Stimulated activated memory B cell treated with anti-CD40 and anti-IgM and Interleukin-4, amounts not matched to agents 10 μg/mL and 1 μg/mL and 100 μg/mL, for 72 hours (primary cell): Measurements from ENCODE around the gene ZNF496.
"Not testable (repeated sequence)": the region's sequence is repeated elsewhere in the genome, so short reads cannot be mapped to it uniquely, and the experiment has no call there.

Experiments
- ATAC-seq: fragments of 150-1000 bp; cut with Tn5 transposase; 2 replicates; pipeline ENCODE4 v1.10.0; 2021
- H3K27ac Mint-ChIP-seq: one replicate; pipeline ENCODE4 v1.8.0; 2022; ENCODE audit warnings: mild to moderate bottlenecking, mixed read lengths
- H3K27me3 Mint-ChIP-seq: one replicate; pipeline ENCODE4 v1.8.0; 2022; ENCODE audit warnings: mixed read lengths
- H3K36me3 Mint-ChIP-seq: one replicate; pipeline ENCODE4 v1.8.0; 2022; ENCODE audit warnings: mixed read lengths
- H3K4me1 Mint-ChIP-seq: one replicate; pipeline ENCODE4 v1.8.0; 2022; ENCODE audit warnings: mixed read lengths
- H3K4me3 Mint-ChIP-seq: one replicate; pipeline ENCODE4 v1.8.0; 2022; ENCODE audit warnings: mild to moderate bottlenecking, moderate library complexity, mixed read lengths
- H3K9me3 Mint-ChIP-seq: one replicate; pipeline ENCODE4 v1.8.0; 2022; ENCODE audit warnings: mixed read lengths

ZNF496 gene

GRCh38 chr1:247270003-247270402 is 61.7 kb downstream of the ZNF496 start:
- Mint-ChIP-seq H3K27ac (no peak overlapping the region), H3K36me3 (peaks cover 5% of the 10 kb centered on the region), H3K9me3 (peaks cover 14% of the 10 kb centered on the region), H3K4me3 (no peak overlapping the region), H3K27me3 (peaks cover 12% of the 10 kb centered on the region), H3K4me1 (no peaks in the 10 kb centered on the region)
- ATAC-seq, result no peak

- H3K27me3 Mint-ChIP-seq, result peaks cover 20% of the 10 kb centered on the region
- H3K9me3 Mint-ChIP-seq, result peaks cover 14% of the 10 kb centered on the region
- H3K36me3 Mint-ChIP-seq, result peaks cover 5% of the 10 kb centered on the region
- ATAC-seq, result no peak
- H3K4me3 Mint-ChIP-seq, result no peak overlapping the region
- H3K27ac Mint-ChIP-seq, result no peak overlapping the region
- H3K4me1 Mint-ChIP-seq, result no peaks in the 10 kb centered on the region
Observed at GRCh38 chr1:247269133-247269532, 62.5 kb downstream of the ZNF496 start.

DNA sequence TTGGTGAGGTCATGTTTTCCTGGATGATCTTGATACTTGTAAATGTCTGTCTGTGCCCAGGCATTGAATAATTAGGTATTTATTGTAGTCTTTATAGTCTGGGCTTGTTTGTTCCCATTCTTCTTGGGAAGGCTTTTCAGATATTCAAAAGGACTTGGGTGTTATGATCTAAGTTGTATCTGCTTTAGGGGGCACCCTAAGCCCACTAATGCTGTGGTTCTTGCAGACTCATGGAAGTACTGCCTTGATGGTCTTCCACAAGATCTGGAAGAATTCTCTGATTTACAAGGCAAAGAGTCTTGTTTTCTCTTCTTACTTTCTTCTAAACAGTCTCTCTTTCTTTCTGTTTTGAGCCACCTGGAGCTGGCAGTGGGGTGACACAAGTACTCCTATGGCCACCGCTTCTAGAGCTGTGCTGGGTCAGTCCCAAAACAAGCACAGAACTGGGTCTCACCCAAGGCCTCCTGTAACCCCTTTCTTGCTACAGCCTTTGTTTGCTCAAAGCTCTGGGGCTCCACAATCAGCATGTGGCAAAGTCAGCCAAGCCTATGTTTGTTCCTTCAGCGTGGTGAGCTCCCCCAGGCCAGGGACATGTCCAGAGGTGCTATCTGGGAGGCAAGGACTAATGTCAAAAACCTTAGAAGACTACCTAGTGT is 63.1 kb downstream of the ZNF496 start:
- peaks cover 5% of the 10 kb centered on the region for H3K36me3 Mint-ChIP-seq
- no peak overlapping the region for H3K27ac Mint-ChIP-seq
- peaks cover 22% of the 10 kb centered on the region for H3K27me3 Mint-ChIP-seq
- H3K4me3 Mint-ChIP-seq, result no peak overlapping the region
- no peak for ATAC-seq
- no peaks in the 10 kb centered on the region for H3K4me1 Mint-ChIP-seq
- peaks cover 16% of the 10 kb centered on the region for H3K9me3 Mint-ChIP-seq

DNA sequence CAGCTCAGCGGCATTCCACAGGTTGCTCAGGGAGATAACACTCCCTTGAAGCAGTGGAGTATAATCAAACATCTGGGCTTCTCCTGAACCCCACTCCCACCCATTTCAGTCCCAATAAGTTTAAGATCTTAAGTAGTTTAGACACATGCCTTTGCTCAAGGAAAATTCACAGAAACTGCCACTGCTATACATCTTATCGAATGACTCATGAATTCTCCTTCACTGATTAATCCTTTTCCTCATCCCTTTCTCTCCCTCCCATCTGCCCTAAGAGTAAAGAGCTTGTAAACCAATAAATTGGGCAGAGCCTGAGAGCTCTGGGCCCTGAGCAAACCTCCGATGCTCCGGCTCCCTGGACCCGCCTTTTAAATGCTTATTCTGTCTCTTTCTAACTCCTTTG is 65.6 kb downstream of the ZNF496 start:
- Mint-ChIP-seq H3K4me3 (no peak overlapping the region), H3K9me3 (peaks cover 18% of the 10 kb centered on the region), H3K27ac (no peak overlapping the region), H3K4me1 (no peaks in the 10 kb centered on the region), H3K27me3 (peaks cover 22% of the 10 kb centered on the region), H3K36me3 (peaks cover 5% of the 10 kb centered on the region)
- ATAC-seq, result no peak

GRCh38 chr1:247255772-247256171 is 75.9 kb downstream of the ZNF496 start, which contains the start of gene VN1R5:
TSS of gene VN1R5 (plus strand) at chr1:247256072.
- not testable (repeated sequence) for H3K36me3 Mint-ChIP-seq, H3K27me3 Mint-ChIP-seq, H3K4me3 Mint-ChIP-seq, H3K27ac Mint-ChIP-seq, ATAC-seq, H3K4me1 Mint-ChIP-seq
- H3K9me3 Mint-ChIP-seq, result peaks cover 11% of the 10 kb centered on the region

DNA sequence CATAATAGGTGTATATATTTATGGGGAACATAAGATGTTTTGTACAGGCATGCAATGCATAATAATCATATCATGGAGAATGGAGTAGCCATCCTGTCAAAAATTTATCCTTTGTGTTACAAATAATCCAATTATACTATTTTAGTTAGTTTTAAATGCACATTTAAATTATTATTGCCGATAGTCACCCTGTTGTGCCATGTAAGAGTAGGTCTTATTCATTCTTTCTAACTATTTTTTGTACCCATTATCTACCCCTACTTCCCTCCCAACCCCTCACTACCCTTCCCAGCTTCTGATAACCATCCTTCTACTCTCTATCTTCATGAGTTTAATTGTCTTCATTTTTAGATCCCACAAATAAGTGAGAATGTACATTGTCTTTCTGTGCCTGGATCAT is 84.1 kb downstream of the ZNF496 start:
- peaks cover 6% of the 10 kb centered on the region for H3K27me3 Mint-ChIP-seq
- no peak overlapping the region for H3K4me3 Mint-ChIP-seq
- H3K27ac Mint-ChIP-seq, result no peak overlapping the region
- H3K4me1 Mint-ChIP-seq, result no peaks in the 10 kb centered on the region
- H3K9me3 Mint-ChIP-seq, result peaks cover 21% of the 10 kb centered on the region
- no peak for ATAC-seq
- H3K36me3 Mint-ChIP-seq, result no peaks in the 10 kb centered on the region
